Neural crest cell (in vitro differentiated cells): Measurements from ENCODE around the gene SLC25A44. TPM values are rescaled to one million over a fixed set of nuclear protein-coding genes. Genes with fewer than 3 reads are reported as not detected.
"Not testable (repeated sequence)": the region's sequence is repeated elsewhere in the genome, so short reads cannot be mapped to it uniquely, and the experiment has no call there.

Experiments used
- DNase-seq: peaks from one replicate; pipeline ENCODE4 v3.0.0; 2021; ENCODE audit warnings: low read depth, mixed read lengths, low spot score
- H3K27ac Mint-ChIP-seq: one replicate; pipeline ENCODE4 v1.8.0; 2021; ENCODE audit warnings: mild to moderate bottlenecking, mixed read lengths; ENCODE audit not compliant: unreplicated experiment
- H3K27me3 Mint-ChIP-seq: 2 replicates; pipeline ENCODE4 v1.8.0; 2021; ENCODE audit warnings: low read depth, mild to moderate bottlenecking, mixed read lengths
- H3K36me3 Mint-ChIP-seq: 2 replicates; pipeline ENCODE4 v1.8.0; 2021; ENCODE audit warnings: low read depth, mild to moderate bottlenecking, mixed read lengths
- H3K4me1 Mint-ChIP-seq: 2 replicates; pipeline ENCODE4 v1.8.0; 2021; ENCODE audit warnings: mixed read lengths
- H3K4me3 Mint-ChIP-seq: one replicate; pipeline ENCODE4 v1.8.0; 2021; ENCODE audit warnings: mild to moderate bottlenecking, mixed read lengths
- H3K9me3 Mint-ChIP-seq: 2 replicates; pipeline ENCODE4 v1.8.0; 2021; ENCODE audit warnings: mixed read lengths
- total RNA-seq: library from RNA; stranded (reverse); gene quantifications from 2 replicates; pipeline ENCODE4 v1.2.1, GENCODE V29; 2021
- TF ChIP-seq, protein P1 (sequence below): fragments of 200-600 bp; sonication (generic); conservative IDR thresholded peaks from 2 replicates; pipeline ENCODE4 v1.5.0; 2021; ENCODE audit warnings: antibody characterized with exemption, mild to moderate bottlenecking

The SLC25A44 gene
- total RNA-seq, 1 donor from 2014 or later: 22.7 TPM

DNA sequence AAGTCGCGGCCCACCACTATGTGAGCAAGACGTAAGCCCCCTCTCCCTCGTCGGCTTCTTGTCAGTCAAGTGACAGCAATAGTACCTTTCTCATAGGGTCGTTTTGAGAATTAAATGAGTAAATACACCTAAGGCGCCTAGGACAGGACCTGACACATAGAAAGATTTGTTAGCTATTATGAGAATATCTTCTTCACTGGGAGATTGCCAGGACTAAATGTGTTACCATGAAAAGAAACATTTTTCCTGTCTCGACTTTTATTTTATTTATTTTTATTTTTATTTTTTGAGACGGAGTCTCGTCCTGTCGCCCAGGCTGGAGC is 19.7 kb downstream of the SLC25A44 start:
- Mint-ChIP-seq H3K9me3 (no peaks in the 10 kb centered on the region), H3K27me3 (no peaks in the 10 kb centered on the region), H3K36me3 (peaks cover 7% of the 10 kb centered on the region), H3K4me3 (peak overlapping the region; percentile 100), H3K27ac (peak overlapping the region; percentile 100), H3K4me1 (peaks cover 24% of the 10 kb centered on the region)
- TF ChIP-seq, protein P1, sequence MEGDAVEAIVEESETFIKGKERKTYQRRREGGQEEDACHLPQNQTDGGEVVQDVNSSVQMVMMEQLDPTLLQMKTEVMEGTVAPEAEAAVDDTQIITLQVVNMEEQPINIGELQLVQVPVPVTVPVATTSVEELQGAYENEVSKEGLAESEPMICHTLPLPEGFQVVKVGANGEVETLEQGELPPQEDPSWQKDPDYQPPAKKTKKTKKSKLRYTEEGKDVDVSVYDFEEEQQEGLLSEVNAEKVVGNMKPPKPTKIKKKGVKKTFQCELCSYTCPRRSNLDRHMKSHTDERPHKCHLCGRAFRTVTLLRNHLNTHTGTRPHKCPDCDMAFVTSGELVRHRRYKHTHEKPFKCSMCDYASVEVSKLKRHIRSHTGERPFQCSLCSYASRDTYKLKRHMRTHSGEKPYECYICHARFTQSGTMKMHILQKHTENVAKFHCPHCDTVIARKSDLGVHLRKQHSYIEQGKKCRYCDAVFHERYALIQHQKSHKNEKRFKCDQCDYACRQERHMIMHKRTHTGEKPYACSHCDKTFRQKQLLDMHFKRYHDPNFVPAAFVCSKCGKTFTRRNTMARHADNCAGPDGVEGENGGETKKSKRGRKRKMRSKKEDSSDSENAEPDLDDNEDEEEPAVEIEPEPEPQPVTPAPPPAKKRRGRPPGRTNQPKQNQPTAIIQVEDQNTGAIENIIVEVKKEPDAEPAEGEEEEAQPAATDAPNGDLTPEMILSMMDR: no peak
- no peak for DNase-seq

DNA sequence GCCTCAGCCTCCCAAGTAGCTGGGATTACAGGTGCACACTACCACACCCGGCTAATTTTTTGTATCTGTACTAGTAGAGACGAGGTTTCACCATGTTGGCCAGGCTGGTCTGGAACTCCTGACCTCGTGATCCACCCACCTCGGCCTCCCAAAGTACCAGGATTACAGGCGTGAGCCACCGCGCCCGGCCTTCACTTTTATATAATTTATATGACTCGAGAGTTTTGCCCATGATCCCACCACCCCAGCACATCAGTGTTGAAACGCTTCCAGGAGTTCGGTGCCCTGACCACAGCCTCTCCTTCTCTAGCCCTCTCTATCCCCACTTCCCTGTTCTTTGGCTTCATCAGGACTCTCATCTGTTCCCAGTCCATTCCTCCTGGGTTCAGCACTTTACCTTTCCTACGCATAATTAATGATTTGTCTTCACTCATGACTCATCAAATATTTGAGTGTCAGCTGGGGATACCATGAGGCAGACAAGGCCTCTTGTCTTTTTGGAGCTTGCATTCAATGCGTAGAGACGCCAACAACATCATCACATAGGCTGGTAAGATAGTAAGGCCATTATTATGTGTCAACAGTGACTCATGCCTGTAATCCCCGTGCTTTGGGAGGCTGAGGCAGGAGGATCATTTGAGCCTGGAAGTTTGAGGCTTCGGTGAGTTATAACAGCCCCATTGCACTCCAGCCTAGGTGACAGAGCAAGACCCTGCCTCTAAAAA is 20.3 kb downstream of the SLC25A44 start:
- DNase-seq: no peak
- Mint-ChIP-seq H3K4me1 (peaks cover 24% of the 10 kb centered on the region), H3K9me3 (no peaks in the 10 kb centered on the region), H3K4me3 (peak overlapping the region; percentile 100), H3K27me3 (no peaks in the 10 kb centered on the region), H3K36me3 (peaks cover 7% of the 10 kb centered on the region), H3K27ac (peak overlapping the region; percentile 88)
- TF ChIP-seq, protein P1: no peak

DNA sequence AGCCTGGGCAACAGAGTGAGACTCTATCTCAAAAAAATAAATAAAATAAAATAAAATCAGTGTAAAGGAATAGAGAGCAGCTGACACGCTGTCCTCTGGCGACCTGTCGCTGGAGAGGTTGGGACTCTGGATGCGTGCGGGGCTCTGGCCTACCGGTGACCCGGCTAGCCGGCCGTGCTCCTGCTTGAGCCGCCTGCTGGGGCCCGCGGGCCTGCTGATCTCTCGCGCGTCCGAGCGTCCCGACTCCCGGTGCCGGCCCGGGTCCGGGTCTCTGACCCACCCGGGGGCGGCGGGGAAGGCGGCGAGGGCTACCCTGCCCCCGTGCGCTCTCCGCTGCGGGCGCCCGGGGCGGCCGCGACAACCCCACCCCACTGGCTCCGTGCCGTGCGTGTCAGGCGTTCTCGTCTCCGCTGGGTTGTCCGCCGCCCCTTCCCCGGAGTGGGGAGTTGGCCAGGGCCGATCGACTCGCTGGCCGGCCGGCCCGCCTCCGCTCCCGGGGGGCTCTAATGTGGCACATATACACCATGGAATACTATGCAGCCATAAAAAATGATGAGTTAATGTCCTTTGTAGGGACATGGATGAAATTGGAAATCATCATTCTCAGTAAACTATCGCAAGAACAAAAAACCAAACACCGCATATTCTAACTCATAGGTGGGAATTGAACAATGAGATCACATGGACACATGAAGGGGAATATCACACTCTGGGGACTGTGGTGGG is 22.6 kb downstream of the SLC25A44 start:
- not testable (repeated sequence) for H3K27ac Mint-ChIP-seq, H3K4me3 Mint-ChIP-seq, H3K9me3 Mint-ChIP-seq, H3K27me3 Mint-ChIP-seq, DNase-seq
- peaks cover 12% of the 10 kb centered on the region for H3K36me3 Mint-ChIP-seq
- H3K4me1 Mint-ChIP-seq: peaks cover 24% of the 10 kb centered on the region

DNA sequence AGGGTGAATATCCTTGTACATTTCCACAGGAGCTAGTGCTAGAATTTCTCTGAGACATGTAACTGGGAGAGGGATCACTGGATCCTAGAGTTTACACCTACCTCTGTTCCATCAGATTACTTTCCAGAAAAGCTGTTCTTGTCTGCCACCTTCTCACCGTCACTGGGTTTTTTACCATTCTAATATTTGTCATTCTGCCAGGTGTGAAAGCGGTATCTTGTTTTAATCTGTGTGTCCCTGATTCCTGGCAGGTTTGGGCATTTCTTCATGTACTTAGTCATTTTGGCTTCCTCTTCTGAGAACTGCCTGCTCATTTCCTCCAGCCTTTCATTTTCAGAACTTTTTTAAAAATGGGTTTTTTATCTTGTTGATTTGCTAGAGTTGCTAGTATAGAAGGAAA is 24.0 kb downstream of the SLC25A44 start:
- Mint-ChIP-seq H3K4me3 (peak overlapping the region; percentile 72), H3K36me3 (peaks cover 11% of the 10 kb centered on the region), H3K27me3 (no peaks in the 10 kb centered on the region), H3K27ac (no peak overlapping the region), H3K9me3 (no peaks in the 10 kb centered on the region), H3K4me1 (peaks cover 15% of the 10 kb centered on the region)
- TF ChIP-seq, protein P1: no peak
- no peak for DNase-seq

DNA sequence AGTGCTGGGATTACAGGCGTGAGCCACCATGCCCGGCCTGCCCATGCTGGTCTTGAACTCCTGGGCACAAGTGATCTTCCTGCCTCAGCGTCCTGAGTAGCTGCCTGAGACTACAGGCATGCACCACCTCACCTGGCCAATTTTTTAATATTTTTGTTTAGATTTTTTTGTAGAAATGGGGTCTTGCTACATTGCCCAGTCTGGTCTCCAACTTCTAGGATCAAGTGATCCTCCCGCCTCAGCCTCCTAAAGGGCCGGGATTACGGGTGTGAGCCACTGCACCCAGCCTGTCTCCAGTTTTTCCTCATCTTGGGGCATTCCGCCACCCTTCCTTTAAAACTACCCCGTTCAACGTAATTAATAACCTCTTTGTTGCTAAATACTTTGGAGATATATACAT is 26.3 kb downstream of the SLC25A44 start:
- no peaks in the 10 kb centered on the region for H3K9me3 Mint-ChIP-seq
- no peak for DNase-seq
- H3K4me3 Mint-ChIP-seq: peak overlapping the region; percentile 6
- peaks cover 10% of the 10 kb centered on the region for H3K36me3 Mint-ChIP-seq
- no peak overlapping the region for H3K27ac Mint-ChIP-seq
- peaks cover 1% of the 10 kb centered on the region for H3K4me1 Mint-ChIP-seq
- no peaks in the 10 kb centered on the region for H3K27me3 Mint-ChIP-seq
- TF ChIP-seq, protein P1: no peak

DNA sequence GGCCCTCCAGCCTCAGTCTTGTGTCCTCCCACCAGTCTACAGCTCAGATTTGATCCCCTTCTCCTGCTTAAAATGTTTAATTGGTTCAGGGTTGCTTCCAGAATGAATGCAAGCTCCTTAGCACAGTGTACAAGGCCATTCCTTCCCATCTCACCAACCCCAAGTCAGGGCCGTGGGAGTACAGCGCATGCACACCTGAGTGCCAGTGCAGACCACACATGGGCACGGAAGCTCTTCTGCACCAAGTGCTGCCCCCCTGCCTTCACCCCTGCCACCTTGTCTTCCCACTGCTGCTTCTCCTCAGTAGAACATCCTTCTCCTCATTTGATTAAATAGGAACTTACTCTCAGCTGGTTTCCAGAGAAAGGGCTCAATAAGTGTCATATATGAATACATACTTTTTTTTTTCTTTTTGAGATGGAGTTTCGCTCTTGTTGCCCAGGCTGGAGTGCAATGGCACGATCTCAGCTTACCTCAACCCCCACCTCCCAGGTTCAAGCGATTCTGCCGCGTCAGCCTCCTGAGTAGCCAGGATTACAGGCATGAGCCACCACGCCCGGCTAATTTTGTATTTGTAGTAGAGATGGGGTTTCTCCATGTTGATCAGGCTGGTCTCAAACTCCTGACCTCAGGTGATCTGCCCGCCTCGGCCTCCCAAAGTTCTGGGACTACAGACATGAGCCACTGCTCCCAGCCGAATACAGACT is 28.2 kb downstream of the SLC25A44 start:
- Mint-ChIP-seq H3K4me3 (no peak overlapping the region), H3K36me3 (peaks cover 13% of the 10 kb centered on the region), H3K4me1 (peaks cover 6% of the 10 kb centered on the region), H3K27me3 (no peaks in the 10 kb centered on the region), H3K9me3 (no peaks in the 10 kb centered on the region), H3K27ac (no peak overlapping the region)
- DNase-seq: no peak
- TF ChIP-seq, protein P1: no peak
